ENCODE results near the gene CERS6. TPM values are rescaled to one million over a fixed set of nuclear protein-coding genes. Genes with fewer than 3 reads are reported as not detected.
A peak's percentile ranks its signal among the peaks of the same experiment; 100 is the strongest.
"Not testable (repeated sequence)": the region's sequence is repeated elsewhere in the genome, so short reads cannot be mapped to it uniquely, and the experiment has no call there.

CERS6 gene
- total RNA-seq, 1 experiment from 2014 or later = 23.5 TPM

DNA sequence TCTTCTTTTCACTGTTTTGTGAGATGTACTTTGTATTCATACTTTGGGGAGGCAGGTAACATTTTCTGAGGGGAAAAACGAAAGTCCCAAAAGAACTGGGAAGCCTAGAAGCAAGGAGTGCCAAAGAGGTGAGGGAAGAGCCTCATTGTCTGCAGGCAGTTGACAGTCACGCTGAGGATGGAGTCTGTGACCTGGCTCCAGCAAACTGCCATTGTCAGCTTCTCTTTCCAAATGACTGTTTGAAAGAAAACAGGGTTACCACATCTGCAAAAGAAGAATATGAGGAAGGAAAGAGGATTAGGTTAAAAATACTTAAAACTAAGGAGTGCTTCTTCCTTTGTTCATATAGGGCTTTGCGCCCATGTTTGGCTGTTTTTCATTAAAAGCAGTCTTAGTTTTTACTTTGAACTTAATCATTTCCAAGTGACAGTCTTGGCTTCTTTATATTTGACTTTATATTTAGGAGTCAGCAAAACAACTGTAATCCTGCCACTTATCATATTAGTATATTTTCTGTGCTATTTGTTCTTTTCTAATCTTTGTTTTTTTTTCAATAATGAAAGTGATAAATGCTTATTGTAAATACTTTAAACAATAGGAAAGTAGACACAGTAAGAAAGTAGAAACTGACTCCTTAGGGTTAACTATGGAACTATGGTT lies 35.0 kb downstream of the CERS6 start:
- in situ Hi-C loops (cut with HindIII; ENCODE audit: low sequenced_read_pairs) = no loop called here
- no peak for DNase-seq (ENCODE audit: low spot score)

DNA sequence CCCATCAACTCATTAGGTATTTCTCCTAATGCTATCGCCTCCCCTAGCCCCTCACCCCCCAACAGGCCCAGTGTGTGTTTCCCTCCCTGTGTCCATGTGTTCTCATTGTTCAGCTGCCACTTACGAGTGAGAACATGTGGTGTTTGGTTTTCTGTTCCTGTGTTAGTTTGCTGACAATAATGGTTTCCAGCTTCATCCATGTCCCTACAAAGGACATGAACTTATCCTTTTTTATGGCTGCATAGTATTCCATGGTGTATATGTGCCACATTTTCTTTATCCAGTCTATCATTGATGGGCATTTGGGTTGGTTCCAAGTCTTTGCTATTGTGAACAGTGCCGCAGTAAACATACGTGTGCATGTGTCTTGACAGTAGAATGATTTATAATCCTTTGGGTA lies 35.7 kb downstream of the CERS6 start:
- in situ Hi-C loops (cut with HindIII; ENCODE audit: low sequenced_read_pairs) = not testable (repeated sequence)

DNA sequence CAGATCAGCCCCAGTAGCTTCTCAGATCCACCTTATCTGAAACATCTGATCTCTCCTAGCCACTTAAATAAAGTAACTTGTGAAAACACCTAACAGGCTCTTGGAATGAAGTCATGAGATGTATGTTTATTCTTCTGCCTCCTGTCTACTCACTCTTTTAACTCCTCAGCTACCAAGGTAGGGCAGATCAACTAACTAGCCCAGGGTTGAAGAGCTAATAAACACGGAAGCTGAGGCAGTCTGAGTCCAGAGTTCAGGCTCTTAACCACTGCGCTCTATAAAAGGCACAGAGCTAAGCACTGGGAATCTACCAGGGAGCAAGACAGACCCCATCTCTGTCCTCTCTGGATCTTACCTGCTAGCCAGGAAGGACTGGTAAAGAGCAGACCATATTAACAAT lies 37.1 kb downstream of the CERS6 start:
- in situ Hi-C loops (cut with HindIII; ENCODE audit: low sequenced_read_pairs); DNase-seq (ENCODE audit: low spot score): not testable (repeated sequence)

More for the DNA sequence above, 35.7 kb downstream of the CERS6 start:
- DNase-seq (ENCODE audit: low spot score) = not testable (repeated sequence)

DNA sequence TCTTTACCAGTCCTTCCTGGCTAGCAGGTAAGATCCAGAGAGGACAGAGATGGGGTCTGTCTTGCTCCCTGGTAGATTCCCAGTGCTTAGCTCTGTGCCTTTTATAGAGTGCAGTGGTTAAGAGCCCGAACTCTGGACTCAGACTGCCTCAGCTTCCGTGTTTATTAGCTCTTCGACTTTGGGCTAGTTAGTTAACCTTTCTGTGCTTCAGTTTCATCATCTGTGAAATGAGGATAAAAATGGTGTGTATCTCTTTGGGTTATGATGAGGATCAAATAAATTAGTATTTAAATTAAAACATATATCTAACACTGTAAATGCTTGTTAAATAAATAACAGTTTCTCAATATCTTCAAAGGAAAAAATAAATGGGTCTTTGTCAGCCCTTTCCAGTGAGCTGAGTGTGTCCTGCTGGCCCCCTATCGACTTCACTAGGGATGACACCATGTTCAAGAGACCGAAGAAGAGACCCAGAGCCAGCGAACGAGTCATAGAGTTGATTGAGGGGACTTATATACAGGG lies 38.2 kb downstream of the CERS6 start:
- in situ Hi-C loops (cut with HindIII; ENCODE audit: low sequenced_read_pairs) = no loop called here
- no peak for DNase-seq (ENCODE audit: low spot score)

DNA sequence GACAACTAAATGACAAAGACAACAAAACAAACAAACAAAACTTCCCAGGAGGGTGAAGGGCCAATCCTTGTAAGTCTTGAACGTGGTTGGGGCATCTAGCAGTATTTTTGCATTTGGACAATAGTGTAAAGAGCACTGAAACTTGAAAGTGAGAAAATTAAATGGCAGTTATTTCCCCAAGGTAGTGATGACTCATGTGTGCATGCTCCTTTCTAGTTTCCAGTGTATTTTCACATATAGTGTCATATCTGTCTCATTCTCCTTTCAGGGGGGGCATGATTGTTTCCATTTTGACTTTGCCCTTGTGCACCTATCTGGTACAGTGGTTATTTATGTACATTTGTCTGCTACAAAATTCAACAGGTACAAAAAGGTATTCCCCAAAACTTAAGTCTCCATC lies 39.5 kb downstream of the CERS6 start:
- in situ Hi-C loops (cut with HindIII; ENCODE audit: low sequenced_read_pairs) = no loop called here
- no peak for DNase-seq (ENCODE audit: low spot score)

DNA sequence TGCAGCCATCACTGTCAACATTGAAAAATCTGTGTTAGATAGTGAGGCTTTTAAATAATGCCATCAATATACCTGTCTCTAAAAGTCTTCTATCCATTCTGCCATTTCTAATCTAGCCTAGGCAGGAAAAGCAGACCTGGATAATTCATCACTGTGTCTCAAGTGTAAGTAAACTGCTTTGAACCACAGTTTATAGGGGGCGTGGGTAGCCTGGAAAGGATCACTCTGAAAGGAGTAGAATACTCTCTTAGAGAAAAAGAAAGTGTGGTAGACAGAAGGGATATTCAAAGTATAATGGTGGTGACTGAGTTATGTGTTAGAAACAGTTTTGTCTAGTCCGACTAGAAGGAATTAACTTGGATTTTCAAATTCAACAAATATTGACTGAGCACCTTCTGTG lies 40.8 kb downstream of the CERS6 start:
- in situ Hi-C loops (cut with HindIII; ENCODE audit: low sequenced_read_pairs) = no loop called here

DNA sequence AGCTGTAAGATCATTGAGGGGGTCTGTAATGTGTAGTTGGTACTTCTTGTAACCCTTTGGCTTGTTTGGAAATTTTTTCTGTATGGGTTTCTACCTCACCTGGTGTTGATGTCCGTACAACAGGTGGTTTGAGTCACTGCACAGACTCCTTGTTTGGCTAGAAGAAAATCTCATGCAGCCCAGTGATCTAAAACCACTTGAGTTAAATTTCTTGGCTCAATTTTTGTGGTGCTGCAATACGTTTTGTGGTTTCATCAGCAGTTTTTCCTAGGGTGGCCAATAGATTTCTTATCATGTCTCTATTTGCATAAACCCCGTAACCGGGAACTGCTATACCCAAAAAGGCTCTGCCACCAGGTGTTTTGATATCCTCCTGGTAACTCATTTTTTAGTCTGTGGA lies 43.4 kb downstream of the CERS6 start:
- no peak for DNase-seq (ENCODE audit: low spot score)
- in situ Hi-C loops (cut with HindIII; ENCODE audit: low sequenced_read_pairs) = no loop called here

More for the DNA sequence above, 40.8 kb downstream of the CERS6 start:
- DNase-seq (ENCODE audit: low spot score) = no peak

DNA sequence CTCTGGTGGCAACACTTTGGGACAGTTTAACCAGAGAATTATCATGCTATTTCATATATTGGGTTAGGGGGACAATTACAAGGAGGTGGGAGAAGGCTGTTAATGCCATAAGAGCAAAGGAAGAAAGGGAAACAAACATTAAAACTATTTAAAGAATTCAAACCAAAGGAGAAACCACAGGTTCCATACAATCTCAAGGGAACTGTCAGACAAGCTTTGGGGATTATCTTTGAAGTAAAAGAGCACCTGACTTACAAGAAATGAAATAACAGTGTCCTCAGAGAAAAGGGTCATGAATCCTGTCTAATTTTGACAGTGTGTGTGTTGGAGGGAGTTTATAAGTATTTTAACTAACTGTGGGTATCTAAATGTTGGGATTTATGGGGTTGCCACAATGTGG lies 44.4 kb downstream of the CERS6 start:
- DNase-seq (ENCODE audit: low spot score) = no peak
- in situ Hi-C loops (cut with HindIII; ENCODE audit: low sequenced_read_pairs) = no loop called here

DNA sequence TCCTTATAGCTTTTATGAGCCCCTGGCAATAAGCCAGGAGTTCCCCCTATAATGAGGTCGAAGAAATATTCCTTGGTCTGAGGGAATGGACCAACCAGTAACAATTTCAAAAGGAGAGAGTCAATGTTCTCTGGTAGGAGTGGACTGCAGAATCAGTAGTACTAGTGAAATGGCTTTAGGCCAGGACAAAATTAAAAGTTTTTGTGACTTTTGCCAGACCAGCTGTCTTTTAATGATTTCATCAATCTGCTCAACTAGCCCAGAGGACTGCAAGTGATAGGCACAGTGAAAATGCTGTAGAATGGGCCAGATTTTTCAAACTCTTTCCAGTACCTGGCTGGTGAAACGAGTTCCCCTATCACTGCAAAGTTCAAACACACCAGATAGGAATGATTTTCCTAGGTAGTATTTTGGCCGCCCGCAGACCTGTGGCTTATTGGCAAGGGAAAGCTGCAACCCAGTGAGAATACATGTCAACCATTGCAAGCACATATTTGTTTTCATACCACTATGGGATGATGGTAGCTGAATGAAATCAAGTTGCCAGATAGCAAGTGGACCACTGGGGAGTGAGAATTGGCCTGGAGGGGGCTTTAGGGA lies 45.5 kb downstream of the CERS6 start:
- in situ Hi-C loops (cut with HindIII; ENCODE audit: low sequenced_read_pairs) = no loop called here

DNA sequence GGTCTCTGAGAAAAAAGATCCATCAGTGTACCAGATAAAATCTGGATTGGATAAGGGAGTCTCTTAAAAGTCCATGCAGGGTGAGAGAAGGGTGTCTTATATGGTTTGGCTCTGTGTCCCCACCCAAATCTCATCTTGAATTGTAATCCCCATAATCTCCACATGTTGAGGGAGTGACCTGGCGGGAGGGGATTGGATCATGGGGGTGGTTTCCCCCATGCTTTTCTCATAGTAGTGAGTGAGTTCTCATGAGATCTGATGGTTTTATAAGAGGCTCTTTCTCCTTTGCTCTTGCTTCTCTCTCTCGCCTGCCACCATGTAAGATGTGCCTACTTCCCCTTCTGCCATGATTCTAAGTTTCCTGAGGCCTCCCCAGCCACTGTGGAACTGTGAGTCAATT lies 46.8 kb downstream of the CERS6 start:
- DNase-seq (ENCODE audit: low spot score); in situ Hi-C loops (cut with HindIII; ENCODE audit: low sequenced_read_pairs): not testable (repeated sequence)

More for the DNA sequence above, 45.5 kb downstream of the CERS6 start:
- DNase-seq (ENCODE audit: low spot score) = no peak

DNA sequence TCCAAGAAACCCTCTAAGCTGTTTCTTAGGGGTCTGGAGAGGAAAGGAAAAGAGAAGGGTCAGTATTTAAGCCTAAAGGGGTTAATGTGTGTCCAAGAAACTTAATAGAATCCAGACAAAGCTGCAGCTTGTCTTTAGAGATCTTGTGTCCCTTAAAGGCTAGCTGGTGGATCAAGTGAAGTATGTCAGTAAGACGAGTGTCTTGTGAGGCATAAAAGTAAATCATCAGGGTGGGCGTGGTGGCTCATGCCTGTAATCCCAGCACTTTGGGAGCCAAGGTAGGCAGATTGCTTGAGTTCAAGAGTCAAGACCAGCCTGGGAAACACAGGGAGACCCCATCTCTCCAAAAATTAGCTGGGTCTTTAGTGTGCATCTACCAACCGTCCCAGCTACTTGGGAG lies 47.8 kb downstream of the CERS6 start:
- no peak for DNase-seq (ENCODE audit: low spot score)
- in situ Hi-C loops (cut with HindIII; ENCODE audit: low sequenced_read_pairs) = no loop called here

DNA sequence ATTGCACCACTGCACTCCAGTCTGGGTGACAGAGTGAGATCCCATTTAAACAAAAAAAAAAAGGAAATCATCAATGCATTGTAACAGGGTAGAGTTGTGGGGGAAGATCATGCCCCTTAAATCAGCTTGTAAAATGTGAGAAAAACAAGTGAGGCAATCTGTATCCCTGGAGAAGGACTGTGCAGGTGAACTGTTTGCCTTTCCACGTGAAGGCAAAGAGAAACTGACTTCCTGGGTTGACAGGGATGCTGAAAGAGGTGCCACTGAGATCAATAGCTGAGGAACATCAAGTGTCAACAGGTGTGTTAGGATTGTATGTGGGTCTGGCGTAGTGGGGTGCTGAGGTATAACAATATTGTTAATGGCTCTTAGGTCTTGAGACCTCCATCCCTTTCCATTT lies 48.3 kb downstream of the CERS6 start:
- in situ Hi-C loops (cut with HindIII; ENCODE audit: low sequenced_read_pairs) = no loop called here
- no peak for DNase-seq (ENCODE audit: low spot score)

DNA sequence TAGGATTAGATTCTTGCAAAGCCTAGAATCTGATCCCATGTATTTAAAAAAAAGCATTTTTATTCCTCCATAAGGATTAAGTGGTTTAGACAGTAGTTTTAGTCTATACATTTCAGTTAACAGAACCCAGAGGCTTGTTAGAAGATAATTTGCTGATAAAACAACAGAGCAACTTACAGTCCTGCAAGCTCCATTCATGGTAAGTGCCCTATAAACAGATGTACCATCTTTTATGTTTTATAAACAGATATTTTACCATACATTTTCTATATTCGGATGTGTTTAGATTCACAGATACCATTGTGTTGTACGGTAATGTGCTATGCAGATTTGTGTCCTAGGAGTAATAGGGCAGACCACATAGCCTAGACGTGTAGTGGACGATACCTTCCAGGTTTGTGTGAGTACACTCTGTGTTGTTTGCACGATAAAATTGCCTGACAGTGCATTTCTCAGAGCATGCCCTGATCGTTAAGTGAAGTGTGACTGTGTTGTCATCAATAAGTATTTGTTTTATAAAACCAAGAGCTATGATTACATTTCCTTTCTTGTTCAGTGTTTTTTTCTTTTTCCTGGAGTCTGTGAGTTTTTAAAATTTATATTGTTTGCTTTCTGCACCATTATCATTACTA lies 54.2 kb downstream of the CERS6 start:
- in situ Hi-C loops (cut with HindIII; ENCODE audit: low sequenced_read_pairs) = no loop called here
- no peak for DNase-seq (ENCODE audit: low spot score)

DNA sequence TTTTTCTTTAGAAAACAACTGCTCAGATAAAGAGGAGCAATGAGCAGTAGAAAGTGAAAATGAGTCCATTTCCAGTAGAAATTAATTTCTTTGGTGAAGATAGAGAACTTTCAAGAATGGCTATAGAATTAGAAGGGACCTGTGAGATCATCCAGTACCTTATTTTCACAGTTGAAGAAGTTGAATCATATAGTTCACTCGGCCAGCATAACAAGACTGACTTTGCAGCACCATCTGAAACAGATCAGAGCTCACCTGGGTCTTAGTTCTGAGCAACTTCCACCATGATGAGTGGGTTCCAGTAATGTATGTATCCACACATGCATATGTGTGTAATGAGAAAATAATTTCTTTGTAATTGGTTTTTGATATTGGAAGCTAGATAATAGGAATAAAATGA lies 58.6 kb downstream of the CERS6 start:
- DNase-seq (ENCODE audit: low spot score) = no peak
- in situ Hi-C loops (cut with HindIII; ENCODE audit: low sequenced_read_pairs) = no loop called here

DNA sequence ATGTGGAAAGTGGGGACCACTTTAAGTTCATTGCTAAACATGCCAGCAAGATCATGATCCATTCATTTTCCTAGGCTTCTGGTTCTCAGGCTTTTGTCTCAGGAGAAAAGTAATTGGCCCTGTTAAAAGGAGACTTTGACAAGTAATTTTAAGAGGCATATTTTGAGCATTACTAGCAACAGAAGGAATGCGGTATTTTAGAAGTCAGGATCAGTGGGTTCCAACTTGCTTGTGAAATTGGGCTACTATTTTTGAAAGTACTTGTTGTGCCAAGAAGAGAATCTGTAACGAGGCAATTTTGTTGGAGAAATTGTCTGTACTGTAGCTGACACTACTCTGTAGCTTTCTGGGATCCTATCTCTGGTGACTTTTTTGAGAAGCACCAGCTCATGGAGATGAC lies 59.4 kb downstream of the CERS6 start:
- peak; percentile 35 for DNase-seq (ENCODE audit: low spot score)
- in situ Hi-C loops (cut with HindIII; ENCODE audit: low sequenced_read_pairs) = no loop called here

DNA sequence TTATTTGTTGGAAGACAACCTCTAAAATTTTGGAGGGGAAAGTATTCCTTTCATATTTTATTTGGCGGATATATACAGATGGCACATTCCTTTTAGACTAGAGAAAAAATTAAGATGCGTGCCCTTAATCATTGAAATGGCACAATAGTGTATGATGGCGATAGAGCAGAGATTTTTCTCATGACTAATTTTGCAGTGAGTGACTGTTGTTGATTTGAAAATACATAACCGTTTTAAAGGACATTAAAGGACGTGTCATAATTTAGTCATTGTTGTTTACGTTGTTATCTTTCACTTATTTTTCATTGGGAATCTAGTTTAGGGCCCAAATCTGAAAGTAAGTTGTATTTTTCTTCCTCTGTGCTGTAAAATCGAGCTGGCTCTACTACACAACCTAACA lies 61.7 kb downstream of the CERS6 start:
- DNase-seq (ENCODE audit: low spot score) = no peak
- in situ Hi-C loops (cut with HindIII; ENCODE audit: low sequenced_read_pairs) = no loop called here

DNA sequence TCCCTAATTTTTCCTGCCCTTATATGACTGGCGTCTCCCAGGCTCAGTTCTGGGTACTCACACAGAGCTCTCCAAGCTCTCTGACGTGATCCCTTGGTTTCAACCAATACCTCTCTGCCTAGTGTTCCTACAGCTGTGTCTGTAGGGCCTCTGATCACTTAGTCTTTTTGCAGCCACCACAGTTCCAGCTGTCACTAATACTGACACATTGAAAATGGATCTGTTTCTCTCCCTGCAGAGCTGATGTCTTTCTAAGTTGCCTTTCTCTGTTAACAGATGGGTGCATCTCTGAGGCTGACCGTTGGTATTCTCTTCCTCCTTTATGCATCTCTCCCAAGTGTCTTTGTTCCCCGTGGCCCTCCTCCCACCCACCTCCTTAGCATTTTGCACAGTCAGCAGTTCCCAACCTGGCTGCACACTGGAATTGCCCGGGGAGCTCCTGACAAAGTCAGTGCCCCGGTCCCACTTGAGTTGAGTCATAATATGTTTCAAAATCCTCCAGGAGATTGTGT lies 62.5 kb downstream of the CERS6 start:
- no peak for DNase-seq (ENCODE audit: low spot score)
- in situ Hi-C loops (cut with HindIII; ENCODE audit: low sequenced_read_pairs) = no loop called here

DNA sequence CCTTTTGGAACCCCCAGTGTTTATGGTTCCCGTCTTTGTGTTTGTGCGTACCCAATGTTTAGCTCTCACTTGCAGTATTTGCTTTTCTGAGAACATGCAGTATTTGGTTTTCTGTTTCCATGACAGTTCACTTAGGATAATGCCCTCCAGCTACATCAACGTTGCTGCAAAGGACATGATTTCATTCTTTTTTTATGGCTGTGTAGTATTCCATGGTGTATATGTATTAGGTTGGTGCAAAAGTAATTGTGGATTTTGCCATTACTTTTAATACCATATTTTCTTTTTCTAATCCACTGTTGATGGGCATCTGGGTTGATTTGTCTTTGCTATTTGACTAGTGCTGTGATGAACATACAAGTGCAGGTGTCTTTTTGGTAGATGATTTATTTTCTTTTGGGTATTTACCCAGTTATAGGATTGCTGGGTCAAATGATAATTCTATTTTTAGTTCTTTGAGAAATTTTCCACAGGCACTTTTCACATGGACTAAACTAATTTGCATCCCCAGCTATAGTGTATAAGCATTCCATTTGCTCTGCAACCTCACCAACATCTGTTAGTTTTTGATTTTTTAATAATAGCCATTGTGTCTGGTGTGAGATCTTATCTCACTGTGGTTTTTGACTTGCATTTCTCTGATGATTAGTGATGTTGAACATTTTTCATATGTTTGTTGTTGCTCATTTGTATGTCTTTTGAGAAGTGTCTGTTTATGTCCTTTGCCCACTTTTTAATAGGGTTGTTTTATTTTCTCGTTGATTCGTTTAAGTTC lies 63.6 kb downstream of the CERS6 start:
- in situ Hi-C loops (cut with HindIII; ENCODE audit: low sequenced_read_pairs) = no loop called here
- DNase-seq (ENCODE audit: low spot score) = no peak

DNA sequence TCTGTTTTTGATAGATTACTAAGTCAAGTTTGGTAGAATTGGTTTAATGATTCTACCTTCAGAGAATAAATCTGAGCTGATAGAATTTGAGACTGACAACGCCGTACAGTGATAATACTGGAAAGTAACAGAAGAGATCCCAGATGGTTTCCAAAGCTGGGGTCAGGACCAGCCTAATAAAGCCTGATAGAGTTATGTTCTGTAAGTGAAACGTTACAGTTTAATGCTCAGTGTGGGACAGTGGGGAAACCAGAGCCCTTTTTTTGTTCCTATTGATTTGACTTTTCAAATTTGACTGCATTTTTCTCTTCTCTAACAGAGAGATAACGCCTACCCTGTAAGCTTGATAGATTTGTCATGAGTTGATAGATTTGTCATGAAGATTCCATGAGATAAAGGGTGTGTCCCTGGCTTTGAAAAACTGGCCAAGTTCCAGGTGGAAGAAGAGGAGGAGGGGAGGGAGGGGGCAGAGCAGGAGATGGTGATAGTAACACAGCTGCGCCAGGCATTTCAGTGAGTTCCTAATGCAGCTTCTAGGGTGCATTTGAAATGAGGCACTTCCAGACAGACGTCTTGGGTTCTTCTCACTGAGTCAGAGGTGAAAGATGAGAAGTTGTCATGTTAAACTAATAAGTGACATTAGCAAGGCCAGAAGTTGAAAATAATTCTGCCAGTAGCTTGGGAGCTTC lies 65.1 kb downstream of the CERS6 start:
- in situ Hi-C loops (cut with HindIII; ENCODE audit: low sequenced_read_pairs) = no loop called here

More for the DNA sequence above, 65.1 kb downstream of the CERS6 start:
- no peak for DNase-seq (ENCODE audit: low spot score)
